GM04504 (cell line): ENCODE results near the gene PEX10.
"Not testable (repeated sequence)": the region's sequence is repeated elsewhere in the genome, so short reads cannot be mapped to it uniquely, and the experiment has no call there.

Experiments used
- DNase-seq: peaks from one replicate; pipeline ENCODE4 v3.0.0-alpha.2; 2012; ENCODE audit warnings: low read depth

The PEX10 gene

DNA sequence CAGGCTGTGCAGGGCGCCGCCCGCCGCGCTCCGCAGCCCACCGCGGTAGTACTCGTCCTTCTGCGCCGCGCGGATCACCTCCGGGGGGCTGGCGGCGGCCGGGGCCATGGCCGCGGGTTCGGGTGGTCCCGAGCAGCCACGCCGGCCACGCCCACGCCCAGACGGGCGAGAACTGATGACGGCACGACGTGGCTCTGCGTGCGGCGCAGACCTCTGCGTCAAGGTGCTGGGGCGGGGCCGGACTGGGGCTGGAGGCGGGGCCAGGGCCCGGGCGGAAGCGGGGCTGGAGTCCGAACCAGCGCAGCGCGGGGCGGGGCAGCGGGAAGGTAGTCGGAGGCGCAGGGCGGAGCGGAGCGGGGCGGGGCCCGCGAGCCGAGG is at the start of gene PEX10:
PEX10 (minus strand) TSS at position 170 of the 378 bp plus-strand sequence; CDS start at position 108, 62 bp downstream.
- DNase-seq = peak; percentile 85

DNA sequence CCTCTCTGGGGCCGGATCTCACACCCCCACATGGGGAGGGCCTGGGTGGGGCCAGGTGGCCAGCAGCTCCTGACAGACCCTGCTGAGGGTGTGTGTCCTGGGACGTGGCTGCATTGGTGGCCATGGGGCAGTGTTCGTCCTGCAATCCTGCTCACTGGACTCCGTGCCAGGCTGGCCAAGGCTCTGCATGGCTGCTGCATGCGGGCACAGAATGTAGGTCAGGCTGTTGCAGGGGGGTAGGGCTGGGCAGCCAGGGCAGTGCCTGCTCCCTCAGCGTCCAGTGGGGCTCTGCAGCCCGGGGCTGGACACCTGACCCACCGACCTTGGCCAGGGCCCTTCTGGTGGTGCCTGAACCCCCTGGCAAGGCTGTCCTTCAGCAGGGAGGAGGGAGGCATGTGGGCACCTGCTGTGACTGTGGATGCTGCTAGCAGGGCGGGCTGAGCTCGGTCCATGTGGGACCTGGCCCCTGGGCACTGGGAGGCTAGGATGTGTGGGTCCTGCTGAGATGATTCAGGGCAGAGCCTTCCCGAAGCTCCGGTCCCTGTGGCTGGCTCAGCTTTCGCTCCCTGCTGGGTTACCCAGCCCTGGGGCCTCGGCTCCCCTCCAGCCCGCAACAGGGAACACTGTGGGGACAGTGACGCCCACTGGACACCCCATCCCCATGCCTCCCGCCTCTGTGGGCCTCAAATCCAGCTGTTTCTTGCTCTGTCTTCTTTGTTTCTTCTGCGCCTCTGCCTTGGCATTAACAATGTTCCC is 48.8 kb upstream of the PEX10 start:
- no peak for DNase-seq

DNA sequence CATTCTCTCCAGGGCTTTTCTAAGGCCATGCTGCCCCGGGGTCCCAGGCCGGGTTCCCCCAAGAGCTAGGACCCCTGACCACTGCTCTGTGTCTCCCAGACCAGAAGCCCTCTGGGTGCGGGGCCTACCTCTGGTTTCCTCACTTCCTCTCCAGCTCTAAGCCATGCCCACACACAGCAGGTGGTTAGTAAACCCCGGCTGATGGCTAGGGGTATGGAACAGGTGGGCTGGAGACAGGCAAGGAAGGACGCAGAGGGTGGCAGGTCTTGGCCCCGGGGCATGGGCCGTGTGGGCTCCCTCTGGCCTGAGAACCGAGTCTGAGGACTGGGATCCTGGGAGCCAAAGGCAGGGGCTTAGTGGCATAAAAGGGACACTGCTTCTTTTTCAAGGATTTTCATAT is 47.8 kb upstream of the PEX10 start:
- no peak for DNase-seq

DNA sequence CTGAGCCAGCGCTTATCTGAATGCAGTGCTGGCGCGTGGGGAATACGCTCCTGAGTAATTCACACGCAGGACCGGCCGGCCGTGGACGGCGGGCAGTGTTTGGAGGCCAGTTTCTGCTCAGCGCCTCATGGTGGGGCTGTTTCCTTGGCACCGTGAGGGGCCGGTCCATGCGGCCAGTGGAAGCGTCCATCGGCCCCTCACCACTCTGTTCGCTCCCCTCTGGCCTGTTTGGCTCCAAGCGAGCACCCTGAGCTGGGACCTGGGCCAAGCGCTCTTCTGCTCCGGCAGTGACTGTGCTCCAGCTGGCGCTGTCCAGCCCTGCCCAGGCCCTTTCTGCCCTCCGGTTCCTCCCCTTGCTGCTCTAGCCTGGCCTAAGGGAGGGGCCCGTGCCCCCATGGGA is 47.4 kb upstream of the PEX10 start:
- no peak for DNase-seq

DNA sequence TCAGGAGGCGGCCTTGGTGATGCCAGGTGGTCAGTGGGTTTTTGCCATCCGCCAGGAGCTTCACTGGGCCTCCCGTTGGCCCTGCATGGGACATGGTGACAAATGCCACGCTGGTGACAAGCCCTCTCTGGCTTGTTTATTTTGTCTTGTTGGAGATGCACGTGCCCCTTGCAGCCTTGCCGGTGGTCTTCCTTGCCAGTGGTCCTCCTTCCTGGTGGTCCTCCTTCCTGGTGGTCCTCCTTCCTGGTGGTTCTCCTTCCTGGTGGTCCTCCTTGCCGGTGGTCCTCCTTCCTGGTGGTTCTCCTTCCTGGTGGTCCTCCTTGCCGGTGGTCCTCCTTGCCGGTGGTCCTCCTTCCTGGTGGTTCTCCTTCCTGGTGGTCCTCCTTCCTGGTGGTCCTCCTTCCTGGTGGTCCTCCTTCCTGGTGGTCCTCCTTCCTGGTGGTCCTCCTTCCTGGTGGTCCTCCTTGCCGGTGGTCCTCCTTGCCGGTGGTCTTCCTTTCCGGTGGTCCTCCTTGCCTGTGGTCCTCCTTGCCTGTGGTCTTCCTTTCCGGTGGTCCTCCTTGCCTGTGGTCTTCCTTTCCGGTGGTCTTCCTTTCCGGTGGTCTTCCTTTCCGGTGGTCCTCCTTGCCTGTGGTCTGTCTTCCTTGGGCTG is 46.9 kb upstream of the PEX10 start:
- DNase-seq = not testable (repeated sequence)

DNA sequence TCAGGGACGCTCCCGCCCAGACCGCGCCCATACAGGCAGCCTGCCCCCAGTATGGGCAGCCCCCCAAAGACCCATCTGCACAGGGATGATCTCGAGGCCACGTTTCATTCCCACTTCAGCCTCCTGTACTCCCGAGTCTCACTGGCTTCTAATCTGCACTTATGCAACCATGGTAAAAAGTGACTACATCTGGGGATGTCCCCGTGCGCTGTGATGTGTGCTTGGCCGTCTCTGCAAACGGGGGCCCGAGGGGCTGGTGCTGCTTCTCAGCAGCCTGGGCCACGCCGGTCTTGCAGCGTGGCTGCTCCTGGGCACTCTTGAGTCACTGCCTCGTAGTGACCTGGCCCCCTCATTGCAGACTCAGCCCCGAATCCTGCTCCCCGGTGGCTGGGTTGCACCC is 46.3 kb upstream of the PEX10 start:
- DNase-seq = no peak

DNA sequence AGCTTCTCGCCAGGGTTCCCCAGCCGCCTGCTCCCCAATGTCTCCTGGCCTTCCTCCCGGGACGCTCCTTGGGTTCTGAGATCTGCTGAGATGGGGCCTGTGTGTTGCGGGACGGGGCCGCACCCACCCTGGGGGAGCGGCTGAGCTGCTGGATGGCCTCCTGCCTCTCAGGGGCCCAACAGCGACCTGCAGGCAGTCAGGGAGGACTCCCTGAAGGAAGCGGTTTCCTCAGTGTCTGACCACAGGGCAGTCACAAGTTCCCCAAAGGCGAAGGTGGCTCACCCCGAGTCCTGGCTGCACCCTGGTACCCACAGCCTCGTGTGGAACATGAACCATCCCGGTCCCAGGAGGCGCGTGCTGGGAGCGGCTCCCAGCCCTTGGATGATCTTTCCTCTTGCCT is 45.1 kb upstream of the PEX10 start:
- DNase-seq = no peak

DNA sequence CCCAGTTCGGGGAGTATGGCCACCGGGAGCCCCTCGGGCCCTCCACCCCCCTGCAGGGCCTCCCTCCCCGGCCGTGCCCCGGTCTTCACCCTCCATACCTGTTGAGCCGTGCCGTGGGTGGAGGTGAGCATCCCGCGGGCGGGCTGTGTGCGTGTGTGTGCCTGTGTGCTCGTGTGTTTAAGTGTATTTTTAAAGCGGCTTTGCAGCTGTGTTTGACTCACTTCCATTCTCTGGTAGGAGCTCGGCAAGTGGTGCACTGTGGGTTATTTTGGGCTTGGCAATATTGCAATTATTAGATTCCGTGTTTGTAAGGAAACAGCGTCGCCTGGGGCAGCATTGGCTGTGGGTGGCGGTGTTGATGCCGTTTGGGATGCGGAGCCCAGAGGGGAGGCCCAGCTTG is 43.4 kb upstream of the PEX10 start:
- no peak for DNase-seq

DNA sequence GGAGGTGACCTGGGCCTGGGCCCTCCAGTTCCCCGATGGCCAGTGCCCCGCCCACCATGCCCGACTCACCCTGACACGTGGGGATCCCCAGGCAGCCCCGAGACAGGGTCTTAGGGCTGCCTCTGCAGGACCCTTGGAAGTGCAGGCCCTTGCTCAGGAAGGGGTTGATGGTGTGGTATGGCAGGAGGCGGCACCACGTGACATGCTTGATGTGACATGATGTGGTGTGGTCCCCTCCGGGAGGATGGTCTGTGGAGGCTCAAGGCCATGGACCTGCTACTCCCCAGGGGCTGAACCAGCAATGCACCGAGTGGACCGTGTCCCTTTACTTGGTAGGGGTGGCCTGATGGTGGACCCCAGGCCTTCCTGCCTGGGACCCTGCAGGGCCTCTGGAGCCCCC is 41.9 kb upstream of the PEX10 start:
- no peak for DNase-seq

DNA sequence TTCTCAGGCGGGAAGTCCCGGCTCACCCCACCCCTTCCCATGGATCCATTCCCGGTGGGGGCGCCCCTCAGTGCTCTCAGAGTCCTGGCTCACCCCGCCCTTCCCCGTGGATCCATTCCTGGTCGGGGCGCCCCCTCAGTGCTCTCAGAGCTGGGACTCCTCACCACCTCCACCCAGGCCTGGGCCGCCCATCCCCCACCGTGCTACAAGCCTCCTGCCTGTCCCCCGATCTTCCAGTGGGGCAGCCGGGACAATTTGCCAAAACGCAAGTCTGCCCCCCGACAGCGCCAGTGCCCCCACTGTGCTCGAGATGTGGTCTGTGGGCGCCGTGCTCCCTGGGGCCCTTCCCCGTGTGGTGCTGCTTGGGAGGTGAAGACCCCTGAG is 40.6 kb upstream of the PEX10 start:
- no peak for DNase-seq

DNA sequence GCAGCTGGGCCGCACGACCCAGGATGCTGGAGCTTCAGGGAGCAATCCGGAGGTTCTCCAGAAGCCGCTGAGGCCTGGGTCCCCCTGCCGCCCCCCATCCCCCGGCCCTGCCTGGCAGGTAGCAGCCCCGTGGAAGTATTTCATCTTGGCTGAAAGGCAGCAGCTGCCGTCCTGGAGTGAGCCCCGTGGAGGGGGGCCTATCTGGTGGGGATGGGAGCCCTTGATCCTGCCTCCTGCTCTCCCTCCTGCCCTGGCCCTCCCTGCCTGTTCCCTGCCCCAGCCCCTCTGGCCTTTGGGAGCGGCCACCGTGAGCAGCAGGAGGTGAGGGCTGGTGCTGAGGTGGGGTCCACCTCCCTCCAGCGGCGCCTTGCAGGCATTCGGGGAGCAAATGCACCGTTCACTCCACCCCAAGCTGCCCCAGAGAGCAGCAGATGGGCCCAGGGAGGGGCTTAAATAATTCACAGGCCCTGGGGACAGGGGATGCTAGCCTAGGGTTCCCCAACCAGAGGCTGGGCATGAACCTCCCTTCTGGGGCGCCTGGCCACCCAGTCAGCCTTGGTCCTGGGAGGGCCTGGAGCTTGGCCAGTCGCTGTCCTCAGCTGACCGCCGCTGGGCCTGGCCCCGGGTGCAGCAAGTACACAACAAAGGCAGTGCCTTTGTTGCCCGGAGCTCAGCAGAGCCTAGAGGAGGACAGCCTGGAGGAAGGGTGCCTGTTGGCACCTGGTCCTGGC is 40.0 kb upstream of the PEX10 start:
- DNase-seq = no peak

DNA sequence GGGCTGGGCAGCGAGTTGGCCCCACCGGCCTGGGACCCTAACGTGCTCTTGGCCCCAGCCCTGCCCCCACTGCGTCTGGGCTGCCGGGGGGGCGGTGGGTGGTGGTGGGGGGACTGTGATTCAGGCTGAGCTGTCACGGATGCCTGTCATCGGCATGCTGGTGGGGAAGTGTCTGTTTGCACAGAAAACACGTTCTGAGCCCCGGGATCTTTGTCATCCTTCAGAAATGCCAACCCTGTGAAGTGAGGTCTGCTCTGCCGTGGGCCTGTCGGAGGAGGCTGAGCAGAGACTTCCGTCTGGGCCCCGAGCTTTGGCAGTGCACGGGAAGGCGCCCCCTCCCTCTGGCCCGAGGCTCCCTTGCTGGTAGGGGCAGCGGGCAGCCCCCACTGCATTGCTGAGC is 39.4 kb upstream of the PEX10 start:
- DNase-seq = peak; percentile 54

DNA sequence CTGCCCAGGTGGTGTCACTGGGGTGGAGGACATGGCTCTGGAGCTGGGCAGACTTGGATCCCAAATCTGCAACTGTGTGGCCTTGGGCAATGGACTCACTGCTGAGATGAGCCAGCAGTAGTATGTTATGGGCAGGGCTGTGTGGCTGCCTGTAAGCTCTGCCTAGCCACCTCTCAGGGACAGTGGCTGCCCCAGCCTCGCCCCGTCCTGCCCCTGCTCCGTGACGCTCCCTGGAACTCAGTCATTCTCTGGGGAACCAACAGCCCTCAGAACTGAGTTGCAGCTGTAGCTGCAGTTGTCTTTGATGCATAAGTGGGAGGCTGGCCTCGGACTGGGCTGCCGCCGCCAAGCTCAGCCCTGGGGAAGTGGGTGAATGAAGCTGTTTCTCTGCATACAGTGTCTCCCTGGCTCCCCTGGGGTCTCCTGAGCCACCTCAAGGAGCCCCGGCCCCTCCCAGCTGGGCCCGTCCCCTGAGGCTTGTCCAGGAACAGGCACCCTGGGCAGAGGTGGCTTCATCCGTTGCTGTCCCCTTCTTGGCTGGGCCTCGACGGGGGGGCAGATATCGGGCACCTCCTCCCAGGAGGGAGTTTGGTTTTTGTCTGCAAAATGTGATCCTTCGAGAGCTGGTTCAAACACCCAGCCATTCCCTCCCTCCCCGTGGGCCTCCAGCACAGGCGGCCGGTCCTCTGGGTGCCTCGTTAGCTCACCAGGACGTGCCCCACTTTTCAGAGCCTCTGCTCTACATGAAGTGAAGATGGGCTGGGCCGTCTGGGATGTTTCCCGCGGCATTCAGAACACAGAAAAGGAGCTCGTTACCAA is 37.5 kb upstream of the PEX10 start:
- DNase-seq = no peak

DNA sequence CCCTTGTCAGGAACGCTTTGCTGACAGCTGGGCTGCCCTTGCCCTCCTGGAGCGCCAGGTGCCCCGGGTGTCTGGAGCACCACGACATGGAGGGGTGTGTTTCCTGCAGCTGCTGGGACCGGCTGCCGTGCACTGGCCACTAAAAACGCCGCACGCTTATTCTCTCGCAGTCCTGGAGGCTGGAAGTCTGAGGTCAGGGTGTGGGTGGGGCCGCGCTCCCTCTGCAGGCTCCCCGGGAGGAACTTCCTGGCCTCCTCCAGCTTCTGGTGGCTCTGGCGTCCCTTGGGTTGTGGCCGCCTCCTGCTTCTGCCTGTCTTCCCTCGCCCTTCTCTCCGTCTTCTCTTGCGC is 35.7 kb upstream of the PEX10 start:
- DNase-seq = no peak

DNA sequence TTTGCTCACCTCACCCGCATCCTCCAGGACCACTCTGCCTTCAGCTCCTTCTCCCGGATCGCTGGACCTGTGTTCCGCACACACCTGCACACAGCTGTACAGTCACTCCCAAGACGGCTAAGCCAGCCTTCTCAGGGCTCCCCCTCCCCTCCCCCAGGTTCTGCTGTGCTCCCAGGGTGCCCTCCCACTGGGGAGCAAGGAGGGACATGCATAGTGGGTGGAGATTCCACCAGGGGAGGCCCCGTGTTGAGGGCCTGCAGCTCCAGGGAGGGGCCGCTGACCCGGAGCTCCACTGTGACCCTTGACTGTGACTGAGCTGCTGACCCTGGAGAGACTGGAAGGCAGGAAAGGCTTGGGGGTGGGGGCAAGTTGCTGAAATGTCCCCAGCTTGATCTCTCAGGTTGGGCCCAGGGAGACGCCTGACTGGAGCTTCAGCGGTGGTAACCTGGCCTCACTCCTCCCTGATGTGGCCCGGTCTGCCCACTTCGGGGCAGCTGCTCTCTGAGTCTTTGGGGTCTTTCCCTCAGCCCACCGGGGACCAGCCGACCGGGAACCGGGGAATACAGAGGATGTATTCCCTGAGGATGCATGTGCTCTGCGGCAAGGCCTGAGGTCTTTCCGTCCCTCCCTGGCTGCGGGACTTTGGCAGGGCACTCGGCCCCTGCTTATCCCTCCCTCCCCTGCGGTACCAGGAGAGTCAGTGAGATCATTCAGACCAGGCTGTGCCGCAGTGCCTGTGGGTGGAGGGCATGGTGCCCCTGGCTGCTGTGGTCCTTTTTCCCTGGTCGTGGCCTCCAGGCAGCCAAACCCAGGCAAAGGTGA is 35.1 kb upstream of the PEX10 start:
- no peak for DNase-seq

DNA sequence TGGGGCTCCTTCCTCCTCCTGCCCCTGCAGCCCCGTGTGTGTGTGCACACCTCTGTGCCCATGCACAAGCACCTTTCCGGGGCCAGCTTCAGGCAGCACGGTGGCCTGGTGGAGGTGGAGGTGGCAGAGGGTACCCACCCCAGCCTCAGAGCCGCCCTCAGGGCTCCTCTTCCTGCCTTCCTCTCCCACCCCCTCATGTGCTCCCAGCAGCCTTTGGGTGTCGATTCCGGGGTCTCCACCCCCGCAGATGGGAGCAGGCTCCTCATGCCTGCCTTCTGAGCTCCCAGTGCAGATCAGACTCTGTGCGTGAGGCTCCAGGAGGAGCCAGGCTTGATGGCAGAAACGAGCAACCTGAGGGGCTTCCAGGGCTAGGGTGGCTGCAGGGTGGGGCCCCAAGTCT is 34.5 kb upstream of the PEX10 start:
- DNase-seq = no peak

DNA sequence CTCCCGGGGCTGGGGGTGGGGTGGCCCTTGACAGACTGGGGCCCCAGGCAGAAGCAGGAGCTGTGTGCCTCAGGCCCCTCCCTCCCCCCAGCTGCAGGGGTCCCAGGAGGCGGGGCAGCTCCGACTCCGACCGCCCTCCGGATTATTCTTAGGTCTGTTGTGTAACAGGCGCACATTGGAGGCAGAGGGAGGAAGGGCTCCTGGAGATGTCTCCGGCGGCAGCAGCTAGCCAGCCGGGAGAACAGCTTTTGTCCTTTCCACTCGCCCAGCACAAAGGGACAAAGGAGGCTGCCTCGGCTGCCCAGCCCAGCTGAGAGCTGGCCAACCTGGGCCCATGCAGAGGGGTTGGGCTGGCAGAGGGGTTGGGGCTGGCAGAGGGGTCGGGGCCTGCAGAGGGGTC is 34.0 kb upstream of the PEX10 start:
- DNase-seq = no peak

DNA sequence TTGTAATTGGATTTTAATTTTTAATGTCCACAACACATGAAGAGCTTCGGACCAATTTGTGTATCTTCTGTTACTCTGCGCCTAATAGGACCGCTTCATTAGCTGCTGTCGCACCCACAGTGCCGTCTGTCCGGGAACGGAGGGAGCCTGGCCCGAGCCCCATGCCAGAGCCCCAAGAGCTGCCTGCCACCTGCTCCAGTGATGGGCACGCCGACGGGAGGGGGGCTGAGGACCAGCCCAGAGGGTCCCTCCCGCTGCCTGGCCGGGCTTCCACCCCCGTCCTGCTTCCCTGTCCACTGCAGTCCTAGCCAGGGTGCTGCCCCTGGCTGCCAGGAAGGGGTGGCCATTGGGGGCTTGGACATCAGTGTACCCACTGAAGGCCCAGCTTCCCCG is 33.5 kb upstream of the PEX10 start:
- DNase-seq = no peak

DNA sequence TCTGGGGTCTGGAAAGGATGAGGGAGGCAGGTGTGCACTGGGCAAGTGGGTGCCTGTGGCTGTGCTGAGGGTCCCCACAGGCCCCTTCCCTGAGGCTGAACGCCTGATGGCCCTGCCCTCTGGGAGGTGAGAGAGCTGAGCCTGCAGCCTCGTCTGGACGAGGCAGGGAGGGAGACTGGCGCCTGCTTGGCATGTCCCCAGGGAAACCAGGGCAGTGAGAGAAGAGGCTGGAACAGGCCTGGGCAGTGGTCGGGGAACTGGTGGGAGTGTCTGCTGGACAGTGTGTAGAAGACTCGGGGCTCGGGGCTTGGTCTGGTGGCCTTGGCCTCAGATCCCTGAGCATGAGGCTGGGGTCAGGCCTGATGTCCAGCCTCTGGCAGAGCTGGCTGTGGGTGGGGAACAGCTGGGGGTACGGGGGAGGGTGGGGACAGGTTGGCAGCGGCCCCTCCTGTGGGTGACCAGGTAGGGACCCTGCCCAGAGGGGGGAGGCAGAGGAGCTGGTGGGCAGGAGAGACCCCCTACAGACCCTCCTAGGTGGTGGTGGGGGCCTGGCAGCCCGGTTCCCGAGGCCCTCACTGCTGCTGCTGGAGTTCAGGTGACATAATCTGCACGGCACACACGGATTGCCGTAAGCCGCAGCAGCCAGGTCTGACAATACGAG is 32.9 kb upstream of the PEX10 start:
- DNase-seq = no peak

DNA sequence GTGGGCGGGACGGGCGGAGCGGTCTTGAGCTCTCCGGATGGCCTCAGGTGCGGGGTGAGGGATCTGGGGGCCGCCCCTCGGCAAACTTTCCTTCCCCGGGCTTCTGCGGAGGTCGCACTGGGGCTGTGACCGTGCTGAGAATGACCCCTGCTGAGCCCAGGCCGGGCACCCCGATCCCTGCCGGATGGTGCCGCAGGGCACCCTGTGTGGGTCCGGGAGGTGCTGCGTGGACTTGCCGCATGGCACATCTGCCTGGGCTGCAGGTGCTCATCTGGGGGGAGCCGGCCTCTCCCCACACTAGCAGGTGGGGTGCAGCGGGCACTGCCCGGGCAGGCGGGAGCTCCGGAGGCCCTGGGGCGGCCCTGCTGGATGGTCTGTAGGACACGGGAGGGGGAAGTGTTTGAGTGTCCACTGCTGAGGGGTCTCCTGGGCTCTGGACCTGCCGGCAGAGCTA is 31.8 kb upstream of the PEX10 start:
- DNase-seq = no peak
